Neural progenitor cell (in vitro differentiated cells): ENCODE results near the gene MKNK1.

Experiments used
- CTCF ChIP-seq: fragments of 200-600 bp; sonication (generic); IDR thresholded peaks from 2 replicates; pipeline ENCODE4 v1.5.1; 2017; ENCODE audit warnings: antibody characterized with exemption, mild to moderate bottlenecking
- EZH2phosphoT487 ChIP-seq: fragments of 200-600 bp; sonication (generic); IDR thresholded peaks from 2 replicates; pipeline ENCODE4 v1.6.1; 2017; ENCODE audit warnings: antibody characterized with exemption

GRCh38 chr1:46596846-46597245 lies 7.2 kb downstream of the MKNK1 start:
- TF ChIP-seq CTCF (no peak), EZH2phosphoT487 (no peak)
